Thoracic aorta (tissue), 2 donors: ENCODE results near the gene IPP. TPM values are rescaled to one million over a fixed set of nuclear protein-coding genes. Genes with fewer than 3 reads are reported as not detected.

Experiments
- ATAC-seq: fragments of 150-250 bp; one replicate; pipeline ENCODE4 v1.8.0; 2017; ENCODE audit warnings: low read depth; ENCODE audit not compliant: insufficient number of reproducible peaks, low FRiP score
- DNase-seq: peaks from one replicate; pipeline ENCODE4 v3.0.0-alpha.2; 2020; ENCODE audit warnings: low spot score
- H3K27ac ChIP-seq, 2 donors: fragments of 200-600 bp; sonication (generic); 1 replicate in 1 of 2; 2 replicates in 1 of 2; pipeline ENCODE4 v1.5.1; 2016; ENCODE audit warnings: mild to moderate bottlenecking in 2 of 2, moderate library complexity in 2 of 2
- H3K27me3 ChIP-seq: fragments of 200-600 bp; sonication (generic); replicated peaks from 2 replicates; pipeline ENCODE4 v1.6.0; 2016; ENCODE audit warnings: mild to moderate bottlenecking; ENCODE audit not compliant: insufficient read depth
- H3K36me3 ChIP-seq: fragments of 200-600 bp; sonication (generic); one replicate; pipeline ENCODE4 v1.5.1; 2016
- H3K4me1 ChIP-seq, 2 donors: fragments of 200-600 bp; sonication (generic); 1 replicate in 1 of 2; 2 replicates in 1 of 2; pipeline versions ENCODE4 v1.5.1 to v1.6.0; 2016; ENCODE audit warnings: low read depth in 2 of 2, mild to moderate bottlenecking in 1 of 2; ENCODE audit not compliant: control insufficient read depth in 1 of 2
- H3K4me3 ChIP-seq: fragments of 200-600 bp; sonication (generic); 2 replicates; pipeline ENCODE4 v1.5.1; 2016; ENCODE audit warnings: mild to moderate bottlenecking
- H3K9me3 ChIP-seq: fragments of 200-600 bp; sonication (generic); 2 replicates; pipeline ENCODE4 v1.5.1; 2016
- total RNA-seq, 2 donors: library from RNA; depleted of rRNA; stranded (reverse); fragments of >200 nt; gene quantifications; one replicate each; pipeline versions ENCODE4 v1.1.0 to v1.2.3, GENCODE V29; 2016
- TF ChIP-seq, protein P1 (sequence below): fragments of 200-600 bp; sonication (generic); IDR thresholded peaks from one replicate; pipeline ENCODE4 v1.5.1; 2019; ENCODE audit warnings: antibody characterized with exemption

IPP gene
- total RNA-seq, 2 donors from 2014 or later: 6.9 to 10.2 TPM

DNA sequence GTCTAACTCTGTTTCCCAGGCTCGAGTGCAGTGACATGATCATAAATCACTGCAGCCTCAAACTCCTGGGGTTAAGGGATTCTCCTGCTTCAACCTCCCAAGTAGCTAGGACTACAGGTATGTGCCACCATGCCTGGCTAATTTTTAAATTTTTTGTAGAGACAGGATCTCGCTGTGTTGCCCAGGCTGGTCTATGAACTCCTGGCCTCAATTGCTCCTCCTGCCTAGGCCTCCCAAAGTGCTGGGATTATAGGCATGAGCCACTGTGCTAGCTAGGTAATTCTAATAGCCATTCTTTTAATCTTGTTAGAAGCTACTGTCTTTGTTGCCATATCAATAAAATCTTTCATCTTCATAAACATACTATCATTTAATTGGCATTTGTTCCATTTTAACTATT lies 39.1 kb upstream of the IPP start:
- Histone ChIP-seq H3K27me3 (no peaks in the 10 kb centered on the region), H3K4me3 (no peak overlapping the region), H3K9me3 (no peaks in the 10 kb centered on the region), H3K4me1 (no peaks in the 10 kb centered on the region), H3K27ac (no peak overlapping the region), H3K36me3 (no peaks in the 10 kb centered on the region)
- no peak for DNase-seq
- TF ChIP-seq, protein P1, sequence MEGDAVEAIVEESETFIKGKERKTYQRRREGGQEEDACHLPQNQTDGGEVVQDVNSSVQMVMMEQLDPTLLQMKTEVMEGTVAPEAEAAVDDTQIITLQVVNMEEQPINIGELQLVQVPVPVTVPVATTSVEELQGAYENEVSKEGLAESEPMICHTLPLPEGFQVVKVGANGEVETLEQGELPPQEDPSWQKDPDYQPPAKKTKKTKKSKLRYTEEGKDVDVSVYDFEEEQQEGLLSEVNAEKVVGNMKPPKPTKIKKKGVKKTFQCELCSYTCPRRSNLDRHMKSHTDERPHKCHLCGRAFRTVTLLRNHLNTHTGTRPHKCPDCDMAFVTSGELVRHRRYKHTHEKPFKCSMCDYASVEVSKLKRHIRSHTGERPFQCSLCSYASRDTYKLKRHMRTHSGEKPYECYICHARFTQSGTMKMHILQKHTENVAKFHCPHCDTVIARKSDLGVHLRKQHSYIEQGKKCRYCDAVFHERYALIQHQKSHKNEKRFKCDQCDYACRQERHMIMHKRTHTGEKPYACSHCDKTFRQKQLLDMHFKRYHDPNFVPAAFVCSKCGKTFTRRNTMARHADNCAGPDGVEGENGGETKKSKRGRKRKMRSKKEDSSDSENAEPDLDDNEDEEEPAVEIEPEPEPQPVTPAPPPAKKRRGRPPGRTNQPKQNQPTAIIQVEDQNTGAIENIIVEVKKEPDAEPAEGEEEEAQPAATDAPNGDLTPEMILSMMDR: no peak
- no peak for ATAC-seq

- no peak overlapping the region for H3K4me3 ChIP-seq
- no peaks in the 10 kb centered on the region for H3K4me1 ChIP-seq
- DNase-seq: no peak
- TF ChIP-seq, protein P1: no peak
- H3K27me3 ChIP-seq: no peaks in the 10 kb centered on the region
- no peak overlapping the region for H3K27ac ChIP-seq
- ATAC-seq: no peak
- no peaks in the 10 kb centered on the region for H3K9me3 ChIP-seq
- H3K36me3 ChIP-seq: no peaks in the 10 kb centered on the region
These were observed 37.5 kb upstream of the IPP start for GRCh38 chr1:45787905-45788304.

DNA sequence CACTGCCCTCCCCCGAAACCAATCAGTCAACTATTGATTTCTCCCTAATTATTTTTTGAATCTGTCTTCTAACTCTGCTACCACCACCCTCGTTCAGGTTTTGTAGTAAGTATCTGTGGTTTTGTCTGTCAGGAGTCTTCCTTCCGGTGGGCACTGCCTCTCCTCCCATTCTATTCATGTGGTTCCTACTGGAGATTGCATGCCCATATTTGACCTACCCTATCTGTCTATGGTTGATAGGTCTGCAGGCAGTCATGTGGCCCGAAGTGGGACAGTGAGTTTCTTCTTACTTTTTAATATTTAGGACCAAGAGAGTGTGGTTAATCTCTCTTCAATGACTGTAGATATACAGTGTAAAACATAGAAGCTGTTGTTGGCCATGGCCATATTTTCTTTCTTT lies 35.1 kb upstream of the IPP start:
- ATAC-seq (no peak), DNase-seq (no peak)
- Histone ChIP-seq H3K36me3 (no peaks in the 10 kb centered on the region), H3K4me1 (no peaks in the 10 kb centered on the region), H3K27ac (no peak overlapping the region), H3K4me3 (no peak overlapping the region), H3K27me3 (no peaks in the 10 kb centered on the region), H3K9me3 (no peaks in the 10 kb centered on the region)
- TF ChIP-seq, protein P1: no peak

DNA sequence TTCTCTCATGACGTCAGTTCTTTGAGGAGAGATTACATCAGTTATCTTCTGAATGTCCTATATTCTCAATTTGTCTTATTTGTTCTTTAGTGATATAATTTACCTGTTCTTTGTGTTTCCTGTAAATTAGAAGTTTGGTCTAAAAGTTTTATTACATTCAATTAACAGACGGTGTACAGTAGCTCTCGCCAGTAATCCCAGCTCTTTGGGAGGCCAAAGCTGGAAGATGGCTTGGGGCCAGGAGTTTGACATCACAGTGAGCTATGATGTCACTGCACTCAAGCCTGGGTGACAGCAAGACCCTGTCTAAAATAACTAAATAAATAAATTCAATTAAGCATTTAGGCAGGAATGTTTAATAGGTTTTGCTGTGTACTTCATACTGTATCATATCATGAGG lies 25.3 kb upstream of the IPP start:
- Histone ChIP-seq H3K27me3 (no peaks in the 10 kb centered on the region), H3K36me3 (no peaks in the 10 kb centered on the region), H3K4me3 (no peak overlapping the region), H3K27ac (no peak overlapping the region), H3K4me1 (no peaks in the 10 kb centered on the region), H3K9me3 (no peaks in the 10 kb centered on the region)
- ATAC-seq (no peak), DNase-seq (no peak)
- TF ChIP-seq, protein P1: no peak

DNA sequence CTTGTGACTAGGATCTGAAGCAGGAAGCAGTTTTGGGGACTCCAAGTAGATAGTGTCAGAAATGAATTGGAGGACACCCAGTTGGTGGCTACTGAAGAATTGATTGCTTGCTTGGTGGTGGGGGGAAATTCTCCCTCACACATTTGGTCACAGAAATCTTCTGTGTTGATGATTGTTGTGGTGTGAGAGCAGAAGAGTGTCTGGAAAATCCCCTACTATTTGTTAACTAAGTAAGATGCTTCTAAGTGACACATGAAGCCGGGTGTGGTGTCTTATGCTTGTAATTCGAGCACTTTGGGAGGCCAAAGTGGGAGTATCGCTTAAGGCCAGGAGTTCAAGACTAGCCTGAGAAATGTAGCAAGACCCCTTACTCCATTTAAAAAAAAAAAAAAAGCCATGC lies 22.5 kb upstream of the IPP start:
- Histone ChIP-seq H3K4me1 (no peaks in the 10 kb centered on the region), H3K9me3 (no peaks in the 10 kb centered on the region), H3K36me3 (no peaks in the 10 kb centered on the region), H3K4me3 (no peak overlapping the region), H3K27me3 (no peaks in the 10 kb centered on the region), H3K27ac (no peak overlapping the region)
- TF ChIP-seq, protein P1: no peak
- no peak for ATAC-seq
- no peak for DNase-seq
